Testis (tissue), 2 donors: ENCODE data around the gene SDF2L1.

Experiments
- POLR2A ChIP-seq: fragments of 450-650 bp; IDR thresholded peaks from one replicate; pipeline ENCODE4 v1.6.1; 2017; ENCODE audit warnings: antibody characterized with exemption, mild to moderate bottlenecking, moderate library complexity
- TF ChIP-seq, protein P1 (sequence below), 3 experiments: fragments of 450-650 bp in 2 of 3; fragments of 200-600 bp in 1 of 3; sonication (generic) in 1 of 3; IDR thresholded peaks; one replicate each; pipeline ENCODE4 v1.5.1; 2016 to 2019; ENCODE audit warnings: antibody characterized with exemption in 3 of 3, mild to moderate bottlenecking in 2 of 3, moderate library complexity in 1 of 3

GRCh38 chr22:21632931-21633330, 9.2 kb upstream of the SDF2L1 start:
- TF ChIP-seq, protein P1, sequence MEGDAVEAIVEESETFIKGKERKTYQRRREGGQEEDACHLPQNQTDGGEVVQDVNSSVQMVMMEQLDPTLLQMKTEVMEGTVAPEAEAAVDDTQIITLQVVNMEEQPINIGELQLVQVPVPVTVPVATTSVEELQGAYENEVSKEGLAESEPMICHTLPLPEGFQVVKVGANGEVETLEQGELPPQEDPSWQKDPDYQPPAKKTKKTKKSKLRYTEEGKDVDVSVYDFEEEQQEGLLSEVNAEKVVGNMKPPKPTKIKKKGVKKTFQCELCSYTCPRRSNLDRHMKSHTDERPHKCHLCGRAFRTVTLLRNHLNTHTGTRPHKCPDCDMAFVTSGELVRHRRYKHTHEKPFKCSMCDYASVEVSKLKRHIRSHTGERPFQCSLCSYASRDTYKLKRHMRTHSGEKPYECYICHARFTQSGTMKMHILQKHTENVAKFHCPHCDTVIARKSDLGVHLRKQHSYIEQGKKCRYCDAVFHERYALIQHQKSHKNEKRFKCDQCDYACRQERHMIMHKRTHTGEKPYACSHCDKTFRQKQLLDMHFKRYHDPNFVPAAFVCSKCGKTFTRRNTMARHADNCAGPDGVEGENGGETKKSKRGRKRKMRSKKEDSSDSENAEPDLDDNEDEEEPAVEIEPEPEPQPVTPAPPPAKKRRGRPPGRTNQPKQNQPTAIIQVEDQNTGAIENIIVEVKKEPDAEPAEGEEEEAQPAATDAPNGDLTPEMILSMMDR (IDR thresholded peaks at IDR 0.05): no peak
- no peak for TF ChIP-seq POLR2A
